Activated CD8-positive, alpha-beta T cell treated with anti-CD3 and anti-CD28 coated beads for 36 hours (primary cell): ENCODE results near the gene BICRAL. TPM values are rescaled to one million over a fixed set of nuclear protein-coding genes. Genes with fewer than 3 reads are reported as not detected.

ENCODE experiments used
- ATAC-seq: fragments of 200-7000 bp; cut with Tn5 transposase; one replicate; pipeline ENCODE4 v1.10.0; 2021; ENCODE audit warnings: mild to moderate bottlenecking, moderate library complexity
- CTCF ChIA-PET: fragments of 350-600 bp; sonication (Branson Sonifier 250); formaldehyde crosslinking; loops from one replicate; lab custom pipeline; 2021; ENCODE audit warnings: antibody characterized with exemption; lab: Charles Lee
- POLR2A ChIA-PET: fragments of 350-600 bp; sonication (Branson Sonifier 250); formaldehyde crosslinking; loops from one replicate; lab custom pipeline; 2021; ENCODE audit warnings: antibody characterized with exemption; lab: Charles Lee
- DNase-seq: peaks from one replicate; pipeline ENCODE4 v3.0.0-alpha.2; 2020
- H3K27ac Mint-ChIP-seq: one replicate; pipeline ENCODE4 v1.8.0; 2021; ENCODE audit warnings: mild to moderate bottlenecking, mixed read lengths
- H3K27me3 Mint-ChIP-seq: one replicate; pipeline ENCODE4 v1.8.0; 2021; ENCODE audit warnings: mixed read lengths
- H3K36me3 Mint-ChIP-seq: one replicate; pipeline ENCODE4 v1.8.0; 2021; ENCODE audit warnings: low read depth, mixed read lengths
- H3K4me1 Mint-ChIP-seq: one replicate; pipeline ENCODE4 v1.8.0; 2021; ENCODE audit warnings: low read depth, mixed read lengths
- H3K4me3 Mint-ChIP-seq: one replicate; pipeline ENCODE4 v1.8.0; 2021; ENCODE audit warnings: mild to moderate bottlenecking, moderate library complexity, mixed read lengths
- H3K9me3 Mint-ChIP-seq: one replicate; pipeline ENCODE4 v1.8.0; 2021; ENCODE audit warnings: mixed read lengths
- CTCF ChIP-seq: fragments of 200-600 bp; IDR thresholded peaks from one replicate; pipeline ENCODE4 v1.8.0; 2022; ENCODE audit warnings: antibody characterized with exemption, mild to moderate bottlenecking
- intact Hi-C: fragments of 100-400 bp; cut with micrococcal nuclease; formaldehyde crosslinking; loops from one replicate; pipeline ENCODE4 v1.10.0; 2022
- total RNA-seq, 2 experiments: library from RNA; stranded (reverse); gene quantifications; one replicate each; pipeline ENCODE4 v1.2.3, GENCODE V29; 2021

The BICRAL gene
- total RNA-seq, 2 experiments from 2014 or later = 9.7 to 9.8 TPM

DNA sequence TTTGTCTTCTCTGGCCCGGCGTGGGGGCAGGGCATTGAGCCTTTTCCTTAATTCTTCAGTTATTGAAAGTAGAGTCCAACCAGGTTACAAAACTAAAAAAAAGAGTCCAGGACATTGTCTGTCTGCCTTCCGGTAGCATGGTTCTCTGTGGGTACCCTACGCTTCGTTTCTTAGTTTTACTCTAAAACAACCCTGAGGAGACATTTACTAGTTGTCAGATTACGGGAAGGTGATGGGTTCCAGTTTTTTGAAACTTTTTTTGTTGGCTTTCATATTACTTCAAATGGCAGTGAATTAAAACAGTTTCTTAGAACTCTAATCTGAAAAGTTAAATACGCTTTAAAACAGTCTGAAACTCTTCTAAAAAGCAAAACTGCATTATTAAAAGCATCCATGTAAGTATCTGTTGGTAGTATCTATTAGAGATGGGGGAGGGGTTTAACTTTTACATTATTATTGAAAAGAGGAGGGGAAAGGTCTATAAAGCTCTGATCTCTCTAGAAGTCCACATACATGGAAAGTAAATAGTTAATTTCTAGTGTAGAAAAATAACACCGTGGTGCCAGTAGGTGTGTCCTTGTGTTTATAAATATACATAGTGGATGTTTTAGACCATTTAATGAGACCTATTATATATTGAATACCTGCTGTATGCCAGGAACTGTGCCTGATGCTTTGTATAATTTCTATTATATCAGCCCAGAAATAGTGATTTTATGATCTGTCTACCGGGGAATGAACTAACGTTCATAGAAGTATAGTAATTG lies 2.2 kb downstream of the BICRAL start:
- no peaks in the 10 kb centered on the region for H3K9me3 Mint-ChIP-seq
- POLR2A ChIA-PET = interaction anchor here (0.5 to 10.7 kb wide), 15 partner anchors 9 to 1463 kb away, joined by 3 to 166 read pairs (median 3); partner anchors contain the start of genes HSP90AB1, TBCC and TRERF1
- peaks cover 37% of the 10 kb centered on the region for H3K4me1 Mint-ChIP-seq
- H3K4me3 Mint-ChIP-seq = no peak overlapping the region
- ATAC-seq (peak; percentile 5), DNase-seq (no peak)
- no peak for TF ChIP-seq CTCF
- H3K27me3 Mint-ChIP-seq = no peaks in the 10 kb centered on the region
- H3K27ac Mint-ChIP-seq = peak overlapping the region; percentile 99
- intact Hi-C loops = loop anchor here (5.0 kb wide), 1 partner anchor 37 kb away; the partner anchor contains the start of gene TBCC
- H3K36me3 Mint-ChIP-seq = peaks cover 21% of the 10 kb centered on the region
- CTCF ChIA-PET = interaction anchor here (0.9 to 1.5 kb wide), 2 partner anchors 38 to 55 kb away, joined by 3 read pairs; partner anchors contain the start of gene TBCC

GRCh38 chr6:42784717-42785498 lies 3.1 kb downstream of the BICRAL start:
- intact Hi-C loops = loop anchor here (5.0 kb wide), 1 partner anchor 38 kb away; the partner anchor contains the start of gene TBCC
- Mint-ChIP-seq H3K36me3 (peaks cover 23% of the 10 kb centered on the region), H3K4me3 (no peak overlapping the region)

DNA sequence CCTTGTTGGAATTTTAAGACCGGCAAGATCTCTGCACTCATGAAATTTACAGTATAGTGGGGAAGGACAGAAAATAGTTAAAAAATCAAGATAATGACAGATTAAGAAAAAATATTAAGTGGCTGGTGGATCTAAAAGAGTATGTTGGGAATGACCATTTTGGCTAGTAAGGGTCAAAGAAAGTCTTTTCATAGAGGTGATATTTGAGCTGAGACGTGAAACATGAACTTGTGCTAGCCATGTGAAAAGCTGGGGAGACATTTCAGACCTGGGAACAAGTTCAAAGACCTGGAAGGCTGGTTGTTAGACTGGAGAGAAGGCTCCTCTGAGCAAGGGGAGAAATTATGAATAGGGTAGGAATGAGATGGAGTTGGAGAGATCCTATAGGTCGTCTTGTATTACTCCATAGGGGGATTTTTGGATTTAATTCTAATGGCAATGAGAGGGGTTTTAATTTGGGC lies 4.7 kb downstream of the BICRAL start:
- no peak for ATAC-seq

More at GRCh38 chr6:42784717-42785498, 3.1 kb downstream of the BICRAL start:
- POLR2A ChIA-PET = interaction anchor here (0.6 to 10.7 kb wide), 13 partner anchors 8 to 1462 kb away, joined by 3 to 166 read pairs (median 4); partner anchors contain the start of genes HSP90AB1, TBCC and TRERF1
- no peak for DNase-seq
- H3K9me3 Mint-ChIP-seq = no peaks in the 10 kb centered on the region
- no peaks in the 10 kb centered on the region for H3K27me3 Mint-ChIP-seq
- ATAC-seq = no peak
- CTCF ChIA-PET = interaction anchor here (0.9 to 1.7 kb wide), 4 partner anchors 9 to 55 kb away, joined by 3 to 4 read pairs (median 3); partner anchors contain the start of gene TBCC
- H3K27ac Mint-ChIP-seq = peak overlapping the region; percentile 99
- no peak for TF ChIP-seq CTCF
- peaks cover 39% of the 10 kb centered on the region for H3K4me1 Mint-ChIP-seq

DNA sequence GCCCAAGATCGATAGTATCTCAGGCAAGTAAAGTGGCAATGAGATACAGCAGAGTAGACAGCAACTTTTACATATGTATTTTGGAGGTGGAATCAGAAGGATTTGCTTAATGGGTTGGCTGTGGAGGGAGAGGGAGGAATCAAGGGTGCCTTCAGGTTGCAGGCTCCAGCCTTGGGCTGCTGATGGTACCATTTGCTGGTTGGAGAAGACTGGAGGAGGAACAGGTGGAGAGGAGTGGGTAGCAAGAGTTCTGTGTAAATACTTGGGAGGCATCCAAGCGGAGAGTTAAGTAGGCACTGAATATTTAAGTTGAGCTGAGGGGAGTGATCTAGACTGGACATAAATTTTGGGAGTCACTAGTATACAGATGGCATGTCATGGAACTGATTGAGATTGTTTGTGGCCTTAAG lies 5.2 kb downstream of the BICRAL start:
- no peak for TF ChIP-seq CTCF
- CTCF ChIA-PET = no interaction called here
- Mint-ChIP-seq H3K36me3 (peaks cover 25% of the 10 kb centered on the region), H3K4me1 (peaks cover 40% of the 10 kb centered on the region), H3K27me3 (no peaks in the 10 kb centered on the region), H3K4me3 (no peak overlapping the region), H3K9me3 (no peaks in the 10 kb centered on the region), H3K27ac (no peak overlapping the region)
- no peak for DNase-seq
- POLR2A ChIA-PET = interaction anchor here (1.2 to 10.7 kb wide), 3 partner anchors 16 to 92 kb away, joined by 4 to 166 read pairs (median 119); partner anchors contain the start of genes RPL7L1 and TBCC
- no peak for ATAC-seq
- intact Hi-C loops = no loop called here

More for the DNA sequence above, 4.7 kb downstream of the BICRAL start:
- intact Hi-C loops = no loop called here
- Mint-ChIP-seq H3K27me3 (no peaks in the 10 kb centered on the region), H3K4me3 (no peak overlapping the region), H3K27ac (no peak overlapping the region), H3K4me1 (peaks cover 40% of the 10 kb centered on the region), H3K36me3 (peaks cover 25% of the 10 kb centered on the region), H3K9me3 (no peaks in the 10 kb centered on the region)
- DNase-seq = no peak
- no peak for TF ChIP-seq CTCF
- ChIA-PET POLR2A (interaction anchor here (1.0 to 10.7 kb wide), 4 partner anchors 15 to 93 kb away, joined by 4 to 166 read pairs (median 62); partner anchors contain the start of genes RPL7L1 and TBCC), CTCF (interaction anchor here (1.7 kb wide), 1 partner anchor 11 kb away, joined by 4 read pairs; no protein-coding TSS in a partner anchor)
